Chondrocyte (in vitro differentiated cells): ENCODE results near the gene PGLYRP3. TPM values are rescaled to one million over a fixed set of nuclear protein-coding genes. Genes with fewer than 3 reads are reported as not detected.
"Not testable (repeated sequence)": the region's sequence is repeated elsewhere in the genome, so short reads cannot be mapped to it uniquely, and the experiment has no call there.

Experiments
- DNase-seq: peaks from one replicate; pipeline ENCODE4 v3.0.0; 2021; ENCODE audit warnings: mixed read lengths, low spot score
- H3K27ac Mint-ChIP-seq: one replicate; pipeline ENCODE4 v1.8.0; 2021; ENCODE audit warnings: mild to moderate bottlenecking, moderate library complexity, mixed read lengths; ENCODE audit not compliant: unreplicated experiment
- H3K27me3 Mint-ChIP-seq: 2 replicates; pipeline ENCODE4 v1.8.0; 2021; ENCODE audit warnings: low read depth, mixed read lengths
- H3K36me3 Mint-ChIP-seq: 2 replicates; pipeline ENCODE4 v1.8.0; 2021; ENCODE audit warnings: low read depth, mixed read lengths
- H3K4me1 Mint-ChIP-seq: 2 replicates; pipeline ENCODE4 v1.8.0; 2021; ENCODE audit warnings: low read depth, mild to moderate bottlenecking, mixed read lengths
- H3K4me3 Mint-ChIP-seq: one replicate; pipeline ENCODE4 v1.8.0; 2021; ENCODE audit warnings: mild to moderate bottlenecking, moderate library complexity, mixed read lengths; ENCODE audit not compliant: unreplicated experiment
- H3K9me3 Mint-ChIP-seq: 2 replicates; pipeline ENCODE4 v1.8.0; 2021; ENCODE audit warnings: low read depth, mixed read lengths
- CTCF ChIP-seq: fragments of 200-600 bp; sonication (generic); IDR thresholded peaks from 2 replicates; pipeline ENCODE4 v1.5.0; 2021; ENCODE audit warnings: antibody characterized with exemption, mild to moderate bottlenecking, moderate library complexity
- total RNA-seq: library from RNA; stranded (reverse); gene quantifications from 3 replicates; pipeline ENCODE4 v1.2.1, GENCODE V29; 2021

The PGLYRP3 gene
- total RNA-seq, 1 donor from 2014 or later: not detected

- Mint-ChIP-seq H3K27me3 (peaks cover 44% of the 10 kb centered on the region), H3K4me1 (no peaks in the 10 kb centered on the region), H3K4me3 (no peak overlapping the region), H3K9me3 (no peaks in the 10 kb centered on the region), H3K36me3 (no peaks in the 10 kb centered on the region), H3K27ac (no peak overlapping the region)
- TF ChIP-seq CTCF: no peak
- no peak for DNase-seq
Observed at GRCh38 chr1:153349363-153350320, 36.9 kb upstream of the PGLYRP3 start.

- H3K27me3 Mint-ChIP-seq: peaks cover 52% of the 10 kb centered on the region
Observed at GRCh38 chr1:153348511-153349362, 36.0 kb upstream of the PGLYRP3 start, which contains the start of gene PGLYRP4. Gene PGLYRP4 (minus strand): TSS chr1:153348841. CDS start chr1:153347932, 909 bp downstream.

GRCh38 chr1:153347856-153348255 lies 35.1 kb upstream of the PGLYRP3 start:
- Mint-ChIP-seq H3K9me3 (no peaks in the 10 kb centered on the region), H3K36me3 (no peaks in the 10 kb centered on the region), H3K4me1 (no peaks in the 10 kb centered on the region), H3K27ac (no peak overlapping the region), H3K27me3 (peaks cover 59% of the 10 kb centered on the region), H3K4me3 (no peak overlapping the region)
- no peak for DNase-seq
- TF ChIP-seq CTCF: no peak

More at GRCh38 chr1:153348511-153349362, 36.0 kb upstream of the PGLYRP3 start, which contains the start of gene PGLYRP4:
- Mint-ChIP-seq H3K4me1 (no peaks in the 10 kb centered on the region), H3K36me3 (no peaks in the 10 kb centered on the region), H3K4me3 (no peak within 1 kb of the TSS), H3K9me3 (no peaks in the 10 kb centered on the region), H3K27ac (no peak within 1 kb of the TSS)
- DNase-seq: no peak
- TF ChIP-seq CTCF: no peak

GRCh38 chr1:153347049-153347448 lies 34.3 kb upstream of the PGLYRP3 start:
- H3K4me1 Mint-ChIP-seq, H3K27ac Mint-ChIP-seq, H3K4me3 Mint-ChIP-seq, H3K9me3 Mint-ChIP-seq, H3K36me3 Mint-ChIP-seq, DNase-seq: not testable (repeated sequence)
- peaks cover 68% of the 10 kb centered on the region for H3K27me3 Mint-ChIP-seq

- Mint-ChIP-seq H3K27me3 (peaks cover 68% of the 10 kb centered on the region), H3K4me3 (no peak overlapping the region), H3K4me1 (no peaks in the 10 kb centered on the region), H3K36me3 (no peaks in the 10 kb centered on the region), H3K9me3 (no peaks in the 10 kb centered on the region), H3K27ac (no peak overlapping the region)
- no peak for DNase-seq
- TF ChIP-seq CTCF: no peak
Observed at GRCh38 chr1:153346077-153346723, 33.4 kb upstream of the PGLYRP3 start.
